Activated T-cell treated with anti-CD3 and anti-CD28 coated beads, Interleukin-2, amount 50 U/mL, for 48 hours (primary cell): ENCODE measurements around the gene BSG.
"Not testable (repeated sequence)": the region's sequence is repeated elsewhere in the genome, so short reads cannot be mapped to it uniquely, and the experiment has no call there.

Source experiments
- DNase-seq, 2 experiments: peaks; one replicate each; pipeline ENCODE4 v3.0.0-alpha.2; 2020

The BSG gene

GRCh38 chr19:588741-589692 is 16.6 kb downstream of the BSG start:
- no peak for DNase-seq

DNA sequence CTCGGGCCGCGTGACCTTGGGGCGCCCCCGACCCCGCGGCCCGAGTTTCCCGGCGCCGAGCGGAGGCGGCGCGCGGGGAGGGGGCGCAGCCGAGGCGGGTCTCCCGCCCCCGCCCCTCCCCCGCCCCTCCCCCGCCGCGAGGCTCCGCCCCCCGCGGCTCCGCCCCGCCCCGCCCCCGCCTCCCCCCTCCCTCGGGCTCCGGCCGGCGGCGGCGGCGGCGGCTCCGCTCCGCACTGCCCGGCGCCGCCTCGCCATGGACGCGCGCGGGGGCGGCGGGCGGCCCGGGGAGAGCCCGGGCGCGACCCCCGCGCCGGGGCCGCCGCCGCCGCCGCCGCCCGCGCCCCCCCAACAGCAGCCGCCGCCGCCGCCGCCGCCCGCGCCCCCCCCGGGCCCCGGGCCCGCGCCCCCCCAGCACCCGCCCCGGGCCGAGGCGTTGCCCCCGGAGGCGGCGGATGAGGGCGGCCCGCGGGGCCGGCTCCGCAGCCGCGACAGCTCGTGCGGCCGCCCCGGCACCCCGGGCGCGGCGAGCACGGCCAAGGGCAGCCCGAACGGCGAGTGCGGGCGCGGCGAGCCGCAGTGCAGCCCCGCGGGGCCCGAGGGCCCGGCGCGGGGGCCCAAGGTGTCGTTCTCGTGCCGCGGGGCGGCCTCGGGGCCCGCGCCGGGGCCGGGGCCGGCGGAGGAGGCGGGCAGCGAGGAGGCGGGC is 17.4 kb downstream of the BSG start, which contains the start of gene HCN2:
Gene HCN2, plus strand, starts transcription at position 189 of the 703 bp plus-strand sequence. Its CDS starts 65 bp downstream, at position 254.
- no peak for DNase-seq

DNA sequence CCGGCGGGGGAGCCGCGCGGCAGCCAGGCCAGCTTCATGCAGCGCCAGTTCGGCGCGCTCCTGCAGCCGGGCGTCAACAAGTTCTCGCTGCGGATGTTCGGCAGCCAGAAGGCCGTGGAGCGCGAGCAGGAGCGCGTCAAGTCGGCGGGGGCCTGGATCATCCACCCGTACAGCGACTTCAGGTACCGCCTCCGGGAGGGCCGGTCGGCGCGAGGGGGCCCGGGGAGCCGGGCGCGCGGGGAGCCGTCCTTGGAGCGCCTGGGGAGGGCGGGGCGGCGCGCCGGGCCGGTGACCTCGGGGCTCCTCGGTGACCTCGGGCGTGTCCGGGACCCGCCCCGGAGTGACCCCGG is 18.0 kb downstream of the BSG start:
- peak in 1 of 2 experiments; percentile 57 for DNase-seq

GRCh38 chr19:590750-591098 is 18.3 kb downstream of the BSG start:
- no peak for DNase-seq

DNA sequence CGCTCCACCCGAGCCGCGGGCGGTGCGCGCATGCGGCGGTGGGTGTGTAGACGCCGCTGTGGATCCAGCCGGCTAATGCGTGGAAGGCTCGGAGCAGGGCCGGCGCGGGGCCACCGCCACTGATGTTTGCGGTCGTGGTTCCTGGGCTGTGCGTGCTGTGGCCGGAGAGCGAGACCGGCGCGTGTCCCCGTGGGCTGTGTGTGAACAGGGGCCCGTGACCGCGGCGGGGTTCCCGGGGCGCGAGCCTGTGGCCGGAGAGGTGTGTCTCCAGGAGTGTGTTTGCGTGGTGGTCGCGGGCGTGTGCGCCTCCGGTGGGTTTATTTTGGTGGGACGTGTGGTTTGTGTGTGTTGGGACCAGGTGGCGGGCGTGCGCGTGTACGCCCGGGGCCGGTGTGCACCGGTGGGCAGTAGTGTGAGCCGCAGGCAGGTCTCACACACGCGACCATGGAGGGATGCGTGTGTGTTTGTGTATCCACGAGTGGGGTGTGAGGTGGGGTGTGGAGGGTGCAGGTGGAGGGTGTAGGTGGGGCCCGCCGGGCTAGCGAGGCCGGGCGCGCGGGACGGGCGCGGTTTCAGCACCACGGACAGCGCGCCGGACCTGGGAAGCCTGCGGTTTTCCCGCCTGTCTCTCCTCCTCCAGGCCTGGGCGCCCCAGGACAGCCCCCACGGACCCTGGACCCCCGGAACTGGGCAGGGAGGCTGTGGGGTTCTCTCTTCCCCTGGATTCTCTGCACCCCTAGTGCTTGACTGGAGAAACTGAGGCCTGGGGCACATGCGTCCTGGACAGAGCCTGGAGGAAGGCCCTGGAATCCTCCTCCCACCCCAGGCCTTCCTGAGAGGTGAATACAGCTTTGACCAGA is 18.9 kb downstream of the BSG start:
- no peak for DNase-seq

DNA sequence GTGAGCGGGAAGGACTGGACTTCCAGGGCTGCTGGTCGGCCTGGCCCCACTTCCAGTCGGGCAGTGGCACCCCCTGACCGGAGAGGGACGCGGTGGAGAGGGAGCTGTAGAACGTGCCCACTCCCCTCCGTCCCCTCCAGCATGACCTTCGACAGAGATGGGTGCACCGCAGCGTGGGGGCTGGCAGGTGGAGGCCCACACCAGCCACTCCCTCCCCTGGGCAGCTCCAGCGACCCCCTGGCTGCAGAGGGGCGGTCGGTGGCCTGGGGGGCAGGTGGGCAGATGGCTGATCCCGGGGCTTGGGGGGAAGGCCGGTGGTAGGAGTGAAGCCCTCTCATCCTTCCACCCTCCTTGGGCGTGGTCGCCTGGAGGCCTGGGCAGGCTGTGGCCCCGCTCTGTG is 19.7 kb downstream of the BSG start:
- DNase-seq, result no peak

GRCh38 chr19:593055-593454 is 20.7 kb downstream of the BSG start:
- DNase-seq, result no peak

DNA sequence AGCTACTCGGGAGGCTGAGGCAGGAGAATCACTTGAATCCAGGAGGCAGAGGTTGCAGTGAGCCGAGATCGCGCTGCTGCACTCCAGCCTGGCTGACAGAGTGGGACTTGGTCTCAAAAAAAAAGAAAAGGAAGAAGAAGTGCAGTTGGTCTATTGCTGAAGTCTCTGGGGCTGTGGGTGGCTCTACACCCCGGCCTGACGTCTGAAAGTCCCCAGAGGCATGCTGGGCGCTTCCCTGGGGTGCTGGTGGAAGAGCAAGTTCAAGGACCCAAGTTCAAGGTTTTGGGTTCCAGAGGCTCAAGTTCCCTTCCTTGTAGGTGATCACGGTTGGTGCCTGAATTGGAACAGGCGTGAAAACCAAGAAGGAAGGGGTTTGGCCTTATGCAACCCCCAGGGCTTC is 21.1 kb downstream of the BSG start:
- no peak for DNase-seq

GRCh38 chr19:594265-594870 is 22.0 kb downstream of the BSG start:
- no peak for DNase-seq

DNA sequence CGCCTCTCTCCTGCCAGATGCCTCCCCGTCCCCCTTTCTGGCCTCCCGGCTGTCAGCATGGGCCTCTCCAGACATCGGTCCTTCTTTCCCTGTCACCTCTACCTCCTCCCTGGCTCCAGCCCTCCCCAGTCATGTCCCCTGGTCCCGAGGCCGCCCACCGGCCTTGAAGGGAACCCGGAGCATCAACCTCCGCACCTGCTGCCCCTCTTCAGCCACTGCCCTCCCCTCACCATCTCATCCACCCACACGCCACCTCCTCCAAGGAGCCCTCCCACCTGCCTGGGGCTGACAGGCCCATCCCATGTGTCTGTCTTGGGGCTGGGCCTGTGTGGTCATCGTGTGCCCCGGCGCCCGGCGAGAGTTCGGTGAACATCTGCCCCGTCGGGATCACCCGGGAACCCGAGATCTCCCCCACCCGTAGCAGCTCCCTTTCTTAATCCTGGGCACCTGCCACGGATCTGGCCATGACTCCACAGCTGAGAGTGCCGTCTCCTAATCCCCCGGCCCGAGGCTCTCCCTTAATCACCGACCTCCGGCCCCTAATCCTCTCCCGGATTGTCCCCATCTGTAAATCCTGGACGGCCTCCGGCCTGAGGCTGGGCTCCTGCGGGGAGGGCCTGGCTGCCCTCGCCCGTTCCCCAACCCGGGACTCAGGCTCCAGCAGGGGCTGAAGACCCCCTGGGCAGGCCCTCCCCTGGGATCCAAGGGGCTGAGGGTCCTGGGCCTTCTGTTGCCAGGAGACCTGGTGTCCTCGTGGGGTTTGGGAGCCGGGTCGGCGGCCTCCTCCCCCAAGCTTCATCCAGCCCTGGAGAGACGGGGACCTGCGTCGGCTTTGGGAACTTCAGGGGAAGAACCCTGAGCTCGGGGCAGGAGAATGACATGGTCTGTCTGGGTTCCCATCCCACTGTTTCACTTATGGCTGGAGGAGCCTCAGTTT is 23.2 kb downstream of the BSG start:
- DNase-seq, result no peak

- DNase-seq, result no peak
These were observed 23.9 kb downstream of the BSG start for GRCh38 chr19:596263-596655.

DNA sequence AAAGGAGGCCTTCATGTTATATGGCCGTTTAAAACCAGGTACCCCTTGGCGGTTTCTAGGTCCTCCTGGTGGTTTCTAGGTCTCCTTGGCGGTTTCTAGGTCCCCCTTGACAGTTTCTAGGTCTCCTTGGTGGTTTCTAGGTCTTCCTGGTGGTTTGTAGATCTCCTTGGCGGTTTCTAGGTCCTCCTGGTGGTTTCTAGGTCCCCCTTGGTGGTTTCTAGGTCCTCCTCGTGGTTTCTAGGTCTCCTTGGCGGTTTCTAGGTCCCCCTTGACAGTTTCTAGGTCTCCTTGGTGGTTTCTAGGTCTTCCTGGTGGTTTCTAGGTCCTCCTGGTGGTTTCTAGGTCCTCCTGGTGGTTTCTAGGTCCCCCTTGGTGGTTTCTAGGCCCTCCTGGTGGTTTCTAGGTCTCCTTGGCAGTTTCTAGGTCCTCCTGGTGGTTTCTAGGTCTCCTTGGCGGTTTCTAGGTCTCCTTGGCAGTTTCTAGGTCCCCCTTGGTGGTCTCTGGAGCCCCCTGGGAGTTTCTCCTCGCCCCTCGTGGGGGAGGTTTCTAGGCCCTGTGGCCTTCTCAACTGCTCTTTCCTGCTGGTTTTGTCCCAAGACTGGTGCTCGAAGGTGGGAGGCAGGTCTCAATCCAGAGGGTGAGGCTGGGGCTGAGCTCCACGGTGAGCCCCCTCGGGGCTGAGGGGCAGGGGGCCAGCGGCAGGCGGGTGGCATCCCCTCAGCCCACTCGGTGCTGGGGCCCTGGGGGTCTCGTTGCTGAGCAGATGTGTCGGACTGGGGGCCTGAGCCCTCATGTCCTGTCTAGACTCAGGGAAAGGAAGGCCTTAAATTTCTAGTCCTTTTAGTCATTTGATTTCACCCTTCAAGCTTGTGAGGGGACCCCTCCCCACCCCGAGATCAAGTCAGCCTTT is 25.3 kb downstream of the BSG start:
- peak in 1 of 2 experiments; percentile 57 for DNase-seq

DNA sequence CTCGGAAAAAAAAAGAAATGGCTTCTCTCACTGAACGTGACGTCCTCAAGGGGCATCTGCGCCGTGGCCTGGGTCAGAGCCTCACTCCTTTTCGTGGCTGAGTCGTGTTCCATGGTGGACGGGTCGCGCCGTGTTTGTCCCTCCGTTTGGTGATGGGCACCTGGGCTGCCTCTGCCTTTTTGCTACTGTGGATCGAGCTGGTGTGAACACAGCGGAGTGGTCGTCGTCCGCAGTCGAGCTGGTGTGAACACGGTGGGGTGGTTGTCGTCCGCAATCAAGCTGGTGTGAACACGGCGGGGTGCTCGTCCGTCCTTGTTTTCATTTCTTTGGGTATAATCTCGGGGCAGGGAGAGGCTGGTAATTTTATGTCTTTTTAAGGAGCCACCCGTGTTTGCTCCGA is 28.9 kb downstream of the BSG start:
- DNase-seq, result no peak

DNA sequence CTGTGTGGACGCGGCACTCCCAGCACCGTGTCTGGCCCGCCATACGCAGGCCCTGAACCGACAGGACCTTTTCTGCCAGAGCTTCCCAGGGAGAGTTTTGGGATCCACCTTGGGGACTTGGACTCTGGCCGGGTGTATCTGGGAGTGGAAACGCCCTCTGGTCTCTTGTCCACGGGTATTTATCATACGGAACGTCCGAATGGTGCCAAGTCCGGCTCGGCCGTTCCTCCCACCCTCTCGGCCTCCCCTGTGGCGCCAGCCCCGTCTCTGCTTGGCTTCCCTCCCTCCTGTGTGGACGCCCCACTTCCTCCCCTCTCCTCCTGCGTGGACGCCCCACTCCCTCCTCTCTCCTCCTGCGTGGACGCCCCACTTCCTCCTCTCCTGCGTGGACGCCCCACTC is 29.4 kb downstream of the BSG start:
- no peak for DNase-seq

- no peak for DNase-seq
These were observed 30.2 kb downstream of the BSG start for GRCh38 chr19:602391-603301.

GRCh38 chr19:603302-603639 is 30.9 kb downstream of the BSG start:
- not testable (repeated sequence) for DNase-seq

DNA sequence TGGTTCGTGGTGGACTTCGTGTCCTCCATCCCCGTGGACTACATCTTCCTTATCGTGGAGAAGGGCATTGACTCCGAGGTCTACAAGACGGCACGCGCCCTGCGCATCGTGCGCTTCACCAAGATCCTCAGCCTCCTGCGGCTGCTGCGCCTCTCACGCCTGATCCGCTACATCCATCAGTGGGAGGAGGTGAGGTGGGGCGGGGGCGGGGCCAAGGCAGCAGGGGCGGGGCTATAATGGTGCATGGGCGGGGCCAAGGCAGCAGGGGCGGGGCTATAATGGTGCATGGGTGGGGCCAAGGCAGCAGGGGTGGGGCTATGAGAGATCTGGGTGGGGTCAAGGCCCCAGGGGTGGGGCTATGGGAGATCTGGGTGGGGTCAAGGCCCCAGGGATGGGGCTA is 31.4 kb downstream of the BSG start:
- DNase-seq, result peak; percentile 49 to 52

DNA sequence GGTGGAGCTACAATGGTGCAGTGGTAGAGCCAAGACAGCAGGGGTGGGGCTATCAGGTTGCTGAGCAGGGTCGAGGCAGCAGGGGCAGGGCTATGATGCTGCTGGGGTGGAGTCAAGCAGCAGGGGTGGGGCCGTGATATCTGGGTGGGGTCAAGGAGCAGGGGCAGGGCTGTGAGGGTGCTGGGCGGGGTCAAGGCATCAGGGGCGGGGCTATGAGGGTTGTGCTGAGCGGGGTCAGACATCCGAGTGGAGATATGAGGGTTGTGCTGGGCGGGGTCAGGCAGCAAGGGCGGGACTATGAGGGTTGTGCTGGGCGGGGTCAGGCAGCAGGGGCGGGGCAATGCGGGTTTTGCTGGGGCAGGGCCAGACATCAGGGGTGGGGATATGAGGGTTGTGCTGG is 32.0 kb downstream of the BSG start:
- DNase-seq, result peak; percentile 75 to 78
